ENCODE measurements around the gene LRRC4C. TPM values are rescaled to one million over a fixed set of nuclear protein-coding genes. Genes with fewer than 3 reads are reported as not detected.

Gene LRRC4C
- polyA plus RNA-seq, 1 of the 3 experiments (the other 2 are of a cell fraction): 0.16 TPM

GRCh38 chr11:40321537-40321936 lies 1137.9 kb downstream of the LRRC4C start:
- TF ChIP-seq NRF1 (IDR thresholded peaks at IDR 0.05; ENCODE audit: low read depth, low read length): no peak
- no peak for TF ChIP-seq TCF12 (IDR thresholded peaks at IDR 0.05)
- TF ChIP-seq CHD2 (IDR thresholded peaks at IDR 0.05; ENCODE audit: low read length, partially characterized antibody): no peak
- TF ChIP-seq REST (IDR thresholded peaks at IDR 0.05; ENCODE audit: low read depth, low read length): no peak
- TF ChIP-seq POLR2AphosphoS5 (IDR thresholded peaks at IDR 0.05; ENCODE audit: low read depth, low read length): no peak
- no peak for TF ChIP-seq PBX3 (IDR thresholded peaks at IDR 0.05)
- TF ChIP-seq RAD21 (IDR thresholded peaks at IDR 0.05; ENCODE audit: low read length): no peak
- TF ChIP-seq ELF1 (IDR thresholded peaks at IDR 0.05): no peak
- no peak for TF ChIP-seq USF1 (IDR thresholded peaks at IDR 0.05; ENCODE audit: borderline replicate concordance, low read depth)
- TF ChIP-seq TAF1 (IDR thresholded peaks at IDR 0.05; ENCODE audit: borderline replicate concordance, low read depth, low read length): no peak
- no peak for TF ChIP-seq CTCF (IDR thresholded peaks at IDR 0.05)
- no peak for TF ChIP-seq TEAD4 (IDR thresholded peaks at IDR 0.05; ENCODE audit: borderline replicate concordance, insufficient read depth)
- no peak for TF ChIP-seq MAX (IDR thresholded peaks at IDR 0.05; ENCODE audit: low read depth)
- no peak for TF ChIP-seq RXRA (IDR thresholded peaks at IDR 0.05; ENCODE audit: borderline replicate concordance, low read depth)
- TF ChIP-seq YY1 (IDR thresholded peaks at IDR 0.05; ENCODE audit: low read depth): no peak
- no peak for TF ChIP-seq EZH2phosphoT487 (IDR thresholded peaks at IDR 0.05; ENCODE audit: borderline replicate concordance, low read depth)
- no peak for TF ChIP-seq GATA2 (CRISPR knock-in tag; IDR thresholded peaks at IDR 0.05)
- no peak overlapping the region for H3K4me2 ChIP-seq
- no peak overlapping the region for H2AFZ ChIP-seq (ENCODE audit: low read depth)
- H3K9me2 ChIP-seq: no peaks in the 10 kb centered on the region
- WGBS (ENCODE audit: low lambda C conversion rate): 3% methylated on average over 1 of the region's 1 CpG
- no peaks in the 10 kb centered on the region for H3K9me3 ChIP-seq
- H3K27me3 ChIP-seq (ENCODE audit: insufficient read depth): no peaks in the 10 kb centered on the region
- H3K4me3 ChIP-seq (ENCODE audit: low read depth in 2 of 2, low read length in 1 of 2): no peak overlapping the region
- H3K27ac ChIP-seq (ENCODE audit: low read depth in 2 of 2, low read length in 1 of 2): no peak overlapping the region
- no peaks in the 10 kb centered on the region for H4K20me1 ChIP-seq (ENCODE audit: insufficient read depth)
- no peaks in the 10 kb centered on the region for H3K79me2 ChIP-seq (ENCODE audit: insufficient read depth)
- H3K4me1 ChIP-seq (ENCODE audit: control insufficient read depth in 1 of 2, insufficient read depth in 2 of 2, low read depth in 1 of 2, low read length in 1 of 2): peaks cover 0 to 3% of the 10 kb centered on the region in 2 experiments; a peak in 1 of 4 replicates
- H3F3A ChIP-seq (replicated peaks; ENCODE audit: insufficient read depth): peaks cover 5% of the 10 kb centered on the region
- ChIA-PET CTCF (interaction anchor here (1.8 kb wide), 1 partner anchor 15 kb away, joined by 11 read pairs; no protein-coding TSS in a partner anchor), POLR2A (no interaction called here)
- no peak for DNase-seq
- no peak overlapping the region for H3K9ac ChIP-seq
- H3K36me3 ChIP-seq (replicated peaks in 1 of 2; ENCODE audit: control insufficient read depth in 1 of 2, insufficient read depth in 2 of 2, low read length in 1 of 2): no peaks in the 10 kb centered on the region

All from SK-N-SH (cell line).